C4-2B (cell line): Measurements from ENCODE around the gene PSTK.

Source experiments
- ZFX ChIP-seq: fragments of 450-650 bp; IDR thresholded peaks from 2 replicates; pipeline ENCODE4 v1.6.1; 2017
- TF ChIP-seq, protein P1 (sequence below): fragments of 450-650 bp; conservative IDR thresholded peaks from 2 replicates; pipeline ENCODE4 v1.5.1; 2017; ENCODE audit warnings: mild to moderate bottlenecking

GRCh38 chr10:122954731-122955050, 25.5 kb upstream of the PSTK start:
- TF ChIP-seq, protein P1, sequence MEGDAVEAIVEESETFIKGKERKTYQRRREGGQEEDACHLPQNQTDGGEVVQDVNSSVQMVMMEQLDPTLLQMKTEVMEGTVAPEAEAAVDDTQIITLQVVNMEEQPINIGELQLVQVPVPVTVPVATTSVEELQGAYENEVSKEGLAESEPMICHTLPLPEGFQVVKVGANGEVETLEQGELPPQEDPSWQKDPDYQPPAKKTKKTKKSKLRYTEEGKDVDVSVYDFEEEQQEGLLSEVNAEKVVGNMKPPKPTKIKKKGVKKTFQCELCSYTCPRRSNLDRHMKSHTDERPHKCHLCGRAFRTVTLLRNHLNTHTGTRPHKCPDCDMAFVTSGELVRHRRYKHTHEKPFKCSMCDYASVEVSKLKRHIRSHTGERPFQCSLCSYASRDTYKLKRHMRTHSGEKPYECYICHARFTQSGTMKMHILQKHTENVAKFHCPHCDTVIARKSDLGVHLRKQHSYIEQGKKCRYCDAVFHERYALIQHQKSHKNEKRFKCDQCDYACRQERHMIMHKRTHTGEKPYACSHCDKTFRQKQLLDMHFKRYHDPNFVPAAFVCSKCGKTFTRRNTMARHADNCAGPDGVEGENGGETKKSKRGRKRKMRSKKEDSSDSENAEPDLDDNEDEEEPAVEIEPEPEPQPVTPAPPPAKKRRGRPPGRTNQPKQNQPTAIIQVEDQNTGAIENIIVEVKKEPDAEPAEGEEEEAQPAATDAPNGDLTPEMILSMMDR: no peak
- no peak for TF ChIP-seq ZFX
